K562 (cell line): ENCODE measurements around the gene PRKAR1B. TPM values are rescaled to one million over a fixed set of nuclear protein-coding genes. Genes with fewer than 3 reads are reported as not detected.

ENCODE experiments used
- ATAC-seq: fragments of 200-7000 bp; cut with Tn5 transposase; 3 replicates; pipeline ENCODE4 v1.9.1; 2020; ENCODE audit warnings: moderate library complexity
- BruUV-seq: library from RNA; stranded (reverse); fragments of 400-500 nt; replicated peaks from 2 replicates; lab custom pipeline; 2021; lab: Mats Ljungman, UMichigan
- CTCF ChIA-PET: fragments of 300-600 bp; formaldehyde crosslinking; extraction: SDS; loops from one replicate; lab custom pipeline; 2021; ENCODE audit warnings: low intra/inter-chr PET ratio; lab: Yijun Ruan, JAX
- POLR2A ChIA-PET: fragments of 300-600, 350-650 bp; sonication (Branson Sonifier 250); formaldehyde crosslinking; extraction: SDS; loops from one replicate; lab custom pipeline; 2021; ENCODE audit warnings: antibody characterized with exemption, inconsistent platforms; lab: Yijun Ruan, JAX
- DNase-seq, 4 experiments: peaks; one replicate each; pipeline versions ENCODE4 v3.0.0 to v3.0.0-alpha.2; 2011 to 2018; ENCODE audit warnings: low spot score in 3 of 4, mixed read lengths in 3 of 4; ENCODE audit errors: extremely low read depth in 1 of 4
- FAIRE-seq: peaks from 2 replicates; lab custom pipeline; 2011; peaks lifted over from hg19 to GRCh38; lab: Jason Lieb, UNC
- H2AFZ ChIP-seq: 2 replicates; pipeline ENCODE4 v1.6.0; 2011; ENCODE audit warnings: low read depth, low read length, control low read depth, inconsistent platforms
- H3K27ac ChIP-seq: fragments of 200-600 bp; 3 replicates; pipeline ENCODE4 v1.8.0; 2011; ENCODE audit warnings: low read depth, mild to moderate bottlenecking, control low read depth, inconsistent platforms, low read length, moderate library complexity, mixed read lengths; ENCODE audit errors: extremely low read depth
- H3K27me3 ChIP-seq, 2 experiments: fragments of 300-600 bp in 1 of 2; 2 replicates in 1 of 2; 3 replicates in 1 of 2; pipeline versions ENCODE4 v1.6.0 to v1.8.0; 2011; ENCODE audit warnings: inconsistent platforms in 2 of 2, low read length in 2 of 2, mild to moderate bottlenecking in 1 of 2, mixed read lengths in 1 of 2, moderate library complexity in 1 of 2; ENCODE audit not compliant: control insufficient read depth in 2 of 2, insufficient read depth in 2 of 2
- H3K36me3 ChIP-seq: fragments of 300-600 bp; 3 replicates; pipeline ENCODE4 v1.8.0; 2011; ENCODE audit warnings: mild to moderate bottlenecking, low read length, inconsistent platforms; ENCODE audit not compliant: control insufficient read depth, insufficient read depth
- H3K4me1 ChIP-seq, 2 experiments: fragments of 200-600 bp in 1 of 2; replicated peaks in 1 of 2; 2 replicates in 1 of 2; 3 replicates in 1 of 2; pipeline versions ENCODE4 v1.5.1 to v1.8.0; 2011; ENCODE audit warnings: inconsistent platforms in 2 of 2, low read length in 2 of 2, mild to moderate bottlenecking in 1 of 2, mixed read lengths in 1 of 2, moderate library complexity in 1 of 2; ENCODE audit not compliant: control insufficient read depth in 2 of 2, insufficient read depth in 2 of 2
- H3K4me2 ChIP-seq: 2 replicates; pipeline ENCODE4 v1.6.1; 2011; ENCODE audit warnings: low read length, control low read depth, inconsistent platforms, mixed read lengths; ENCODE audit not compliant: insufficient read depth
- H3K4me3 ChIP-seq: fragments of 200-600 bp; sonication (generic), shearing (Covaris generic); 2 replicates; pipeline ENCODE4 v1.5.1; 2016; ENCODE audit warnings: control low read depth, inconsistent platforms
- H3K79me2 ChIP-seq: fragments of 200-600 bp; 3 replicates; pipeline ENCODE4 v1.8.0; 2011; ENCODE audit warnings: low read length, inconsistent platforms; ENCODE audit not compliant: control insufficient read depth, insufficient read depth
- H3K9ac ChIP-seq, 2 experiments: 2 replicates each; pipeline versions ENCODE4 v1.6.0 to v1.6.1; 2011; ENCODE audit warnings: low read depth in 2 of 2, low read length in 2 of 2, control low read depth in 1 of 2, inconsistent platforms in 1 of 2, mild to moderate bottlenecking in 1 of 2, mixed read lengths in 1 of 2; ENCODE audit not compliant: insufficient read depth in 1 of 2
- H3K9me1 ChIP-seq: one replicate; pipeline ENCODE4 v1.6.0; 2011; ENCODE audit warnings: inconsistent platforms, mild to moderate bottlenecking, low read length, moderate library complexity; ENCODE audit not compliant: control insufficient read depth, insufficient read depth
- H3K9me3 ChIP-seq: replicated peaks from 2 replicates; pipeline ENCODE4 v1.5.1; 2011; ENCODE audit warnings: low read depth, low read length, inconsistent platforms; ENCODE audit not compliant: control insufficient read depth, insufficient read depth
- H4K20me1 ChIP-seq: replicated peaks from 2 replicates; pipeline ENCODE4 v1.6.1; 2011; ENCODE audit warnings: low read length, inconsistent platforms, mixed read lengths; ENCODE audit not compliant: control insufficient read depth, insufficient read depth
- CXXC5 ChIP-seq: fragments of 250-450 bp; sonication (Bioruptor Pico); IDR thresholded peaks from 2 replicates; pipeline ENCODE4 v1.8.0; 2022; ENCODE audit warnings: inconsistent platforms, mild to moderate bottlenecking, moderate library complexity
- MAFF ChIP-seq: IDR thresholded peaks from 2 replicates; pipeline ENCODE4 v1.6.1; 2012; ENCODE audit warnings: low read length, improper control_type of control experiment
- POLR2H ChIP-seq: IDR thresholded peaks from 2 replicates; pipeline ENCODE4 v1.6.1; 2016; ENCODE audit warnings: missing genetic modification characterization, low read depth, mild to moderate bottlenecking, control low read depth, missing compliant biosample characterization, moderate library complexity
- POU5F1 ChIP-seq: fragments of 150-350 bp; IDR thresholded peaks from 2 replicates; pipeline ENCODE4 v1.6.1; 2014; ENCODE audit warnings: borderline replicate concordance, low read length, low read depth, mild to moderate bottlenecking; ENCODE audit not compliant: partially characterized antibody
- PTTG1 ChIP-seq: fragments of 450-650 bp; IDR thresholded peaks from 2 replicates; pipeline ENCODE4 v1.6.1; 2016; ENCODE audit warnings: low read depth, mild to moderate bottlenecking, missing genetic modification characterization, missing compliant biosample characterization
- RBM34 ChIP-seq: fragments of 200-400 bp; formaldehyde crosslinking; IDR thresholded peaks from 2 replicates; pipeline ENCODE4 v1.6.1; 2018; ENCODE audit warnings: low read length, borderline replicate concordance; ENCODE audit not compliant: insufficient read depth
- YBX1 ChIP-seq: fragments of 450-650 bp; IDR thresholded peaks from 2 replicates; pipeline ENCODE4 v1.7.1; 2016; ENCODE audit warnings: mild to moderate bottlenecking
- ZNF354B ChIP-seq: fragments of 250-450 bp; sonication (Bioruptor Pico); IDR thresholded peaks from 2 replicates; pipeline ENCODE4 v1.4.0; 2020
- ZZZ3 ChIP-seq: fragments of 450-650 bp; IDR thresholded peaks from 2 replicates; pipeline ENCODE4 v1.6.1; 2016; ENCODE audit warnings: antibody characterized with exemption, mild to moderate bottlenecking, moderate library complexity
- WGBS: fragments of 100-300 bp; shearing (Covaris generic); methylation state at CpG from one replicate; pipeline ENCODE4 v1.1.6; 2016; ENCODE audit warnings: low coverage, mixed read lengths; ENCODE audit not compliant: insufficient coverage; ENCODE audit errors: missing lambda C conversion rate; 5-methylcytosine and 5-hydroxymethylcytosine counted together
- in situ Hi-C: fragments of 300-500 bp; cut with MboI; formaldehyde crosslinking; loops from 4 replicates; pipeline ENCODE4 v1.15.0; 2018; ENCODE audit warnings: inconsistent platforms, mixed read lengths
- intact Hi-C: fragments of 100-400 bp; cut with micrococcal nuclease; formaldehyde crosslinking; loops from 2 replicates; pipeline ENCODE4 v1.14.2; 2022
- polyA plus RNA-seq, 8 experiments: library from polyadenylated mRNA; depleted of rRNA in 4 of 8; stranded (reverse) in 5 of 8; unstranded in 3 of 8; fragments of >200 nt; fragmentation: Nextera tagmentation in 2 of 8; fragmentation: Illumina TruSeq in 1 of 8; extraction: Ambion mirVana in 2 of 8; extraction: Trizol in 1 of 8; gene quantifications; 2 replicates each; pipeline versions ENCODE4 v1.2.1 to v1.2.3, GENCODE V29; 2011 to 2014; ENCODE audit warnings: inconsistent platforms in 1 of 8, missing spikeins in 1 of 8
- total RNA-seq, 7 experiments: library from RNA; depleted of rRNA in 6 of 7; stranded (reverse); fragments of >200 nt in 6 of 7; fragmentation: Illumina TruSeq in 2 of 7; extraction: Trizol in 2 of 7; gene quantifications; 2 replicates each; pipeline versions ENCODE4 v1.2.1 to v1.2.3, GENCODE V29; 2011 to 2021; ENCODE audit warnings: low replicate concordance in 1 of 7
- TF ChIP-seq, protein P1 (sequence below): fragments of 250-450 bp; sonication (Bioruptor Pico); IDR thresholded peaks from 2 replicates; pipeline ENCODE4 v1.8.0; 2022; ENCODE audit warnings: inconsistent platforms
- TF ChIP-seq, protein P2 (sequence below): fragments of 450-650 bp; IDR thresholded peaks from one replicate; pipeline ENCODE4 v1.6.1; 2018; ENCODE audit warnings: mild to moderate bottlenecking, moderate library complexity; ENCODE audit not compliant: partially characterized antibody

The PRKAR1B gene
- total and polyA plus RNA-seq, 9 of the 15 experiments (the other 6 are each of a cell fraction or from before 2014, with no cell fraction given) = 0.99 to 30.5 (median 12.7) TPM

DNA sequence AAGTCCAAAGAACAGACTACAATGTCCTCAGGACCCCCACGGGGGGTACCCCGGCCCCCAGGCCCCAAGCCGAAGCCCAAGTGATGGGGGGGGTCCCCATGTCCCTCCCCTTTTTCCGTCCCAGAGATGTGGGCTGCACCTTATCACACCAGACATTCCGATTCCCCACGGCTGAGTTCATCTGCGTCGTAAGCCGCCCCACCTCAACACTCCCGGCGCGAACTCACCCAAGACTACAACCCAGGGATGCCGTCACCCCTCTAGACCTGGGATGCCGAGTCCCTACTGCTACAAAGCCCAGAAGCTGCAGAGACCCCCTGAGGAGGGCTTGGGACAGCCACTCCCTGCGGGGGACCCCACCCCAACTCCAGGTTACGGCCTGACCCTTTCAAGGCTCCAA is 221.9 kb downstream of the PRKAR1B start (continued):
- TF ChIP-seq, protein P1, sequence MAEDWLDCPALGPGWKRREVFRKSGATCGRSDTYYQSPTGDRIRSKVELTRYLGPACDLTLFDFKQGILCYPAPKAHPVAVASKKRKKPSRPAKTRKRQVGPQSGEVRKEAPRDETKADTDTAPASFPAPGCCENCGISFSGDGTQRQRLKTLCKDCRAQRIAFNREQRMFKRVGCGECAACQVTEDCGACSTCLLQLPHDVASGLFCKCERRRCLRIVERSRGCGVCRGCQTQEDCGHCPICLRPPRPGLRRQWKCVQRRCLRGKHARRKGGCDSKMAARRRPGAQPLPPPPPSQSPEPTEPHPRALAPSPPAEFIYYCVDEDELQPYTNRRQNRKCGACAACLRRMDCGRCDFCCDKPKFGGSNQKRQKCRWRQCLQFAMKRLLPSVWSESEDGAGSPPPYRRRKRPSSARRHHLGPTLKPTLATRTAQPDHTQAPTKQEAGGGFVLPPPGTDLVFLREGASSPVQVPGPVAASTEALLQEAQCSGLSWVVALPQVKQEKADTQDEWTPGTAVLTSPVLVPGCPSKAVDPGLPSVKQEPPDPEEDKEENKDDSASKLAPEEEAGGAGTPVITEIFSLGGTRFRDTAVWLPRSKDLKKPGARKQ (CRISPR knock-in tag) = no peak
- TF ChIP-seq, all 486 proteins: peak for 0

DNA sequence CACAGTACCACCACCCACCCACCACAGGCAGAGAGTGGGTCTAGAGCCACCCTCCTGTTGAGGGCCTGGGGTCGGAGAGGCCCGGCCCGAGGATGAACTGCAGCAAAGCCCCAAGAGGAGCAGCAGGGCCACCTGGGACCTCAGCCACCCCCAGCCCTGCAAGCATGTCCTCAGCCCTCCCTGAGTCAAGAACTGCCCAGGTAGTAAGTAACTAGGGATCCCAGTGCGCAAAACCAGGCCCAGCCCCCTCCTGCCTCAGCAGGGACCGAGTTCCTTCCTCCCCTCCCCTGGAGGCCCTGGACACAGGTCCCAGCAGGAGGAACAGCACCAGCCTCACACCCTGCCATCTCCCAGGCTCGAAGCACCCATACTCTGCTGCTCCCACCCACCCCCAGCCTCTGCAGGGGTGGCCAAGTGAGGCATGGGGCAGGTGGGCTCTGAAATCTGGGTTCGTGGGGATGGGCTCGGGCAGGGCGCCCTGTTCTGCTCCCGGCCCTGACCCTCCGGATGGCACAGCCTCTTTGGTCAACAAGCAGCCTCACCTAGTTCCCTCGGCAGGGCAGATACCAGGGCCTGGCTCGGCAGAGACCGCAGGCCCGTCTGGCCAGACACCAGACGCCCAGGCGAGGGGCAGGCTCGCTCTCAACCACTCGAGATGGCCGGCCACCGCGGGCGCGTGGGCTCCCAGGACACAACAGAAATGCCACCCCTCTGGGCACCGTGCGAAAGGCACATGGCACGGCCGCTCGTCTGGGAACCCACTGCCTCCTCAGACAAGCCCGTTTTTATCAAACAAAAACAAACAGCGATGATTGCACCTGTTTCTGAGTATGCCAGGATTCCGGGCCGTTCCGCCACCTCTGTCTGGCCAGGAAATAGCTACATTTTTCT is 222.6 kb downstream of the PRKAR1B start:
- H3K27me3 ChIP-seq = no peaks in the 10 kb centered on the region
- intact Hi-C loops (no loop called here), in situ Hi-C loops (no loop called here)
- no peak overlapping the region for H3K27ac ChIP-seq
- H3K9me1 ChIP-seq = peaks cover 5% of the 10 kb centered on the region
- no peaks in the 10 kb centered on the region for H3K9me3 ChIP-seq
- POLR2A ChIA-PET = interaction anchor here (2.4 kb wide), 1 partner anchor 10 kb away, joined by 6 read pairs; no protein-coding TSS in a partner anchor
- H3K9ac ChIP-seq = peak overlapping the region in 1 of 2 experiments; percentile 40; a peak in 2 of 4 replicates
- peaks cover 6% of the 10 kb centered on the region; the same call in 1 of the 3 replicates for H3K36me3 ChIP-seq
- WGBS = 61% methylated on average over 25 of the region's 34 CpGs
- FAIRE-seq (no peak), DNase-seq (no peak), ATAC-seq (no peak)
- H2AFZ ChIP-seq = no peak overlapping the region
- CTCF ChIA-PET = no interaction called here
- no TSS peak for BruUV-seq
- H4K20me1 ChIP-seq = no peaks in the 10 kb centered on the region
- no peak overlapping the region for H3K4me2 ChIP-seq
- no peak overlapping the region for H3K4me3 ChIP-seq
- H3K4me1 ChIP-seq = peaks cover 0 to 26% of the 10 kb centered on the region in 2 experiments; a peak in 2 of 5 replicates
- no peak for TF ChIP-seq CXXC5 (CRISPR knock-in tag)
- no peak for TF ChIP-seq RBM34
- no peak for TF ChIP-seq POLR2H (tag)
- no peak for TF ChIP-seq ZZZ3
- TF ChIP-seq PTTG1 (tag) = no peak
- TF ChIP-seq, protein P2, sequence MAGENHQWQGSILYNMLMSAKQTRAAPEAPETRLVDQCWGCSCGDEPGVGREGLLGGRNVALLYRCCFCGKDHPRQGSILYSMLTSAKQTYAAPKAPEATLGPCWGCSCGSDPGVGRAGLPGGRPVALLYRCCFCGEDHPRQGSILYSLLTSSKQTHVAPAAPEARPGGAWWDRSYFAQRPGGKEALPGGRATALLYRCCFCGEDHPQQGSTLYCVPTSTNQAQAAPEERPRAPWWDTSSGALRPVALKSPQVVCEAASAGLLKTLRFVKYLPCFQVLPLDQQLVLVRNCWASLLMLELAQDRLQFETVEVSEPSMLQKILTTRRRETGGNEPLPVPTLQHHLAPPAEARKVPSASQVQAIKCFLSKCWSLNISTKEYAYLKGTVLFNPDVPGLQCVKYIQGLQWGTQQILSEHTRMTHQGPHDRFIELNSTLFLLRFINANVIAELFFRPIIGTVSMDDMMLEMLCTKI = no peak
- TF ChIP-seq YBX1 = no peak
- TF ChIP-seq MAFF = no peak
- TF ChIP-seq ZNF354B (CRISPR knock-in tag) = no peak
- no peak for TF ChIP-seq POU5F1
- no peaks in the 10 kb centered on the region for H3K79me2 ChIP-seq
